ENCODE results near the gene FRMPD4.
A peak's percentile ranks its signal among the peaks of the same experiment; 100 is the strongest.
"Not testable (repeated sequence)": the region's sequence is repeated elsewhere in the genome, so short reads cannot be mapped to it uniquely, and the experiment has no call there.

FRMPD4 gene

GRCh38 chrX:12526306-12526705 is 388.0 kb downstream of the FRMPD4 start:
- DNase-seq (ENCODE audit: low read depth in 2 of 2): no peak

GRCh38 chrX:12538096-12538495 is 399.8 kb downstream of the FRMPD4 start:
- not testable (repeated sequence) for DNase-seq (ENCODE audit: low read depth in 2 of 2)

GRCh38 chrX:12542251-12542650 is 404.0 kb downstream of the FRMPD4 start:
- not testable (repeated sequence) for DNase-seq (ENCODE audit: low read depth in 2 of 2)

GRCh38 chrX:12548341-12548740 is 410.1 kb downstream of the FRMPD4 start:
- no peak for DNase-seq (ENCODE audit: low read depth in 2 of 2)

- peak in 1 of 2 experiments; percentile 6 for DNase-seq (ENCODE audit: low read depth in 2 of 2)
Measured at GRCh38 chrX:12548746-12549145, 410.5 kb downstream of the FRMPD4 start.

- no peak for DNase-seq (ENCODE audit: low read depth in 2 of 2)
Measured at GRCh38 chrX:12554206-12554605, 415.9 kb downstream of the FRMPD4 start.

GRCh38 chrX:12563121-12563520 is 424.8 kb downstream of the FRMPD4 start:
- peak; percentile 4 to 6 for DNase-seq (ENCODE audit: low read depth in 2 of 2)

GRCh38 chrX:12564221-12564620 is 425.9 kb downstream of the FRMPD4 start:
- no peak for DNase-seq (ENCODE audit: low read depth in 2 of 2)

GRCh38 chrX:12567857-12568256 is 429.6 kb downstream of the FRMPD4 start:
- no peak for DNase-seq (ENCODE audit: low read depth in 2 of 2)

- DNase-seq (ENCODE audit: low read depth in 2 of 2): no peak
Measured at GRCh38 chrX:12570859-12571501, 432.7 kb downstream of the FRMPD4 start.

- no peak for DNase-seq (ENCODE audit: low read depth in 2 of 2)
Measured at GRCh38 chrX:12579311-12579710, 441.0 kb downstream of the FRMPD4 start.

- no peak for DNase-seq (ENCODE audit: low read depth in 2 of 2)
Measured at GRCh38 chrX:12580548-12580947, 442.3 kb downstream of the FRMPD4 start.

- DNase-seq (ENCODE audit: low read depth in 2 of 2): no peak
Measured at GRCh38 chrX:12581546-12581945, 443.3 kb downstream of the FRMPD4 start.

GRCh38 chrX:12582649-12583048 is 444.4 kb downstream of the FRMPD4 start:
- DNase-seq (ENCODE audit: low read depth in 2 of 2): no peak

GRCh38 chrX:12583543-12583942 is 445.3 kb downstream of the FRMPD4 start:
- no peak for DNase-seq (ENCODE audit: low read depth in 2 of 2)

- no peak for DNase-seq (ENCODE audit: low read depth in 2 of 2)
Measured at GRCh38 chrX:12595720-12596119, 457.4 kb downstream of the FRMPD4 start.

GRCh38 chrX:12610079-12610478 is 471.8 kb downstream of the FRMPD4 start:
- DNase-seq (ENCODE audit: low read depth in 2 of 2): peak; percentile 74

- no peak for DNase-seq (ENCODE audit: low read depth in 2 of 2)
Measured at GRCh38 chrX:12611471-12611870, 473.2 kb downstream of the FRMPD4 start.

- DNase-seq (ENCODE audit: low read depth in 2 of 2): no peak
Measured at GRCh38 chrX:12614266-12614665, 476.0 kb downstream of the FRMPD4 start.

GRCh38 chrX:12615061-12615460 is 476.8 kb downstream of the FRMPD4 start:
- DNase-seq (ENCODE audit: low read depth in 2 of 2): no peak

GRCh38 chrX:12617241-12617640 is 479.0 kb downstream of the FRMPD4 start:
- DNase-seq (ENCODE audit: low read depth in 2 of 2): no peak

- no peak for DNase-seq (ENCODE audit: low read depth in 2 of 2)
Measured at GRCh38 chrX:12647230-12647629, 509.0 kb downstream of the FRMPD4 start.

GRCh38 chrX:12648995-12649394 is 510.7 kb downstream of the FRMPD4 start:
- DNase-seq (ENCODE audit: low read depth in 2 of 2): no peak

- no peak for DNase-seq (ENCODE audit: low read depth in 2 of 2)
Measured at GRCh38 chrX:12657433-12657832, 519.2 kb downstream of the FRMPD4 start.

Measured in fibroblast of skin of left quadriceps (primary cell).